Thoracic aorta (tissue), 2 donors: ENCODE measurements around the gene ZDHHC7. TPM values are rescaled to one million over a fixed set of nuclear protein-coding genes. Genes with fewer than 3 reads are reported as not detected.

Source experiments
- ATAC-seq: fragments of 150-250 bp; one replicate; pipeline ENCODE4 v1.8.0; 2017; ENCODE audit warnings: low read depth; ENCODE audit not compliant: insufficient number of reproducible peaks, low FRiP score
- DNase-seq: peaks from one replicate; pipeline ENCODE4 v3.0.0-alpha.2; 2020; ENCODE audit warnings: low spot score
- H3K27ac ChIP-seq, 2 donors: fragments of 200-600 bp; sonication (generic); 1 replicate in 1 of 2; 2 replicates in 1 of 2; pipeline ENCODE4 v1.5.1; 2016; ENCODE audit warnings: mild to moderate bottlenecking in 2 of 2, moderate library complexity in 2 of 2
- H3K27me3 ChIP-seq: fragments of 200-600 bp; sonication (generic); replicated peaks from 2 replicates; pipeline ENCODE4 v1.6.0; 2016; ENCODE audit warnings: mild to moderate bottlenecking; ENCODE audit not compliant: insufficient read depth
- H3K36me3 ChIP-seq: fragments of 200-600 bp; sonication (generic); one replicate; pipeline ENCODE4 v1.5.1; 2016
- H3K4me1 ChIP-seq, 2 donors: fragments of 200-600 bp; sonication (generic); 1 replicate in 1 of 2; 2 replicates in 1 of 2; pipeline versions ENCODE4 v1.5.1 to v1.6.0; 2016; ENCODE audit warnings: low read depth in 2 of 2, mild to moderate bottlenecking in 1 of 2; ENCODE audit not compliant: control insufficient read depth in 1 of 2
- H3K4me3 ChIP-seq: fragments of 200-600 bp; sonication (generic); 2 replicates; pipeline ENCODE4 v1.5.1; 2016; ENCODE audit warnings: mild to moderate bottlenecking
- H3K9me3 ChIP-seq: fragments of 200-600 bp; sonication (generic); 2 replicates; pipeline ENCODE4 v1.5.1; 2016
- total RNA-seq, 2 donors: library from RNA; depleted of rRNA; stranded (reverse); fragments of >200 nt; gene quantifications; one replicate each; pipeline versions ENCODE4 v1.1.0 to v1.2.3, GENCODE V29; 2016
- TF ChIP-seq, protein P1 (sequence below): fragments of 200-600 bp; sonication (generic); IDR thresholded peaks from one replicate; pipeline ENCODE4 v1.5.1; 2019; ENCODE audit warnings: antibody characterized with exemption

ZDHHC7 gene
- total RNA-seq, 2 donors from 2014 or later = 63.7 to 80.8 TPM

DNA sequence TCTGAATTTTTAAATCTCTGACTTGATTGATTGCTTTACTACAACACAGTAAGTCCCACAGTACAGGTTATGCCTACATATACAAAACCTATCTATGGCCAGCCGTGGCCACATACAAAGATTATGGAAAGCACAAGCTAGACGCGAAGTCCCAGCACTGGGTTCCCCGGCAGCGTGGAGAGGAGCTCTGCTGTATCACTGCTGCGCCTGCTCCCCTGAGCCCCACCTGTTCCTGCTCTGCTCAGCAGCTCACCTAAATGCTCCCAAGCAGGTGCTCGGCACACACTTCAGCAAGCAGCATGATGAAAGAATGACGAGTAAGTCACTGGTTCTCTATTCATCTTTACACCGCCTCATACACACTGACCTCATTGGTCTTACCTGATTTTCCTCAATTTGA lies 20.6 kb downstream of the ZDHHC7 start:
- TF ChIP-seq, protein P1, sequence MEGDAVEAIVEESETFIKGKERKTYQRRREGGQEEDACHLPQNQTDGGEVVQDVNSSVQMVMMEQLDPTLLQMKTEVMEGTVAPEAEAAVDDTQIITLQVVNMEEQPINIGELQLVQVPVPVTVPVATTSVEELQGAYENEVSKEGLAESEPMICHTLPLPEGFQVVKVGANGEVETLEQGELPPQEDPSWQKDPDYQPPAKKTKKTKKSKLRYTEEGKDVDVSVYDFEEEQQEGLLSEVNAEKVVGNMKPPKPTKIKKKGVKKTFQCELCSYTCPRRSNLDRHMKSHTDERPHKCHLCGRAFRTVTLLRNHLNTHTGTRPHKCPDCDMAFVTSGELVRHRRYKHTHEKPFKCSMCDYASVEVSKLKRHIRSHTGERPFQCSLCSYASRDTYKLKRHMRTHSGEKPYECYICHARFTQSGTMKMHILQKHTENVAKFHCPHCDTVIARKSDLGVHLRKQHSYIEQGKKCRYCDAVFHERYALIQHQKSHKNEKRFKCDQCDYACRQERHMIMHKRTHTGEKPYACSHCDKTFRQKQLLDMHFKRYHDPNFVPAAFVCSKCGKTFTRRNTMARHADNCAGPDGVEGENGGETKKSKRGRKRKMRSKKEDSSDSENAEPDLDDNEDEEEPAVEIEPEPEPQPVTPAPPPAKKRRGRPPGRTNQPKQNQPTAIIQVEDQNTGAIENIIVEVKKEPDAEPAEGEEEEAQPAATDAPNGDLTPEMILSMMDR = no peak
- Histone ChIP-seq H3K9me3 (no peaks in the 10 kb centered on the region), H3K36me3 (peaks cover 36% of the 10 kb centered on the region), H3K4me3 (no peak overlapping the region), H3K27ac (no peak overlapping the region), H3K27me3 (no peaks in the 10 kb centered on the region), H3K4me1 (peaks cover 36 to 39% of the 10 kb centered on the region in 2 donors)
- ATAC-seq (no peak), DNase-seq (no peak)

DNA sequence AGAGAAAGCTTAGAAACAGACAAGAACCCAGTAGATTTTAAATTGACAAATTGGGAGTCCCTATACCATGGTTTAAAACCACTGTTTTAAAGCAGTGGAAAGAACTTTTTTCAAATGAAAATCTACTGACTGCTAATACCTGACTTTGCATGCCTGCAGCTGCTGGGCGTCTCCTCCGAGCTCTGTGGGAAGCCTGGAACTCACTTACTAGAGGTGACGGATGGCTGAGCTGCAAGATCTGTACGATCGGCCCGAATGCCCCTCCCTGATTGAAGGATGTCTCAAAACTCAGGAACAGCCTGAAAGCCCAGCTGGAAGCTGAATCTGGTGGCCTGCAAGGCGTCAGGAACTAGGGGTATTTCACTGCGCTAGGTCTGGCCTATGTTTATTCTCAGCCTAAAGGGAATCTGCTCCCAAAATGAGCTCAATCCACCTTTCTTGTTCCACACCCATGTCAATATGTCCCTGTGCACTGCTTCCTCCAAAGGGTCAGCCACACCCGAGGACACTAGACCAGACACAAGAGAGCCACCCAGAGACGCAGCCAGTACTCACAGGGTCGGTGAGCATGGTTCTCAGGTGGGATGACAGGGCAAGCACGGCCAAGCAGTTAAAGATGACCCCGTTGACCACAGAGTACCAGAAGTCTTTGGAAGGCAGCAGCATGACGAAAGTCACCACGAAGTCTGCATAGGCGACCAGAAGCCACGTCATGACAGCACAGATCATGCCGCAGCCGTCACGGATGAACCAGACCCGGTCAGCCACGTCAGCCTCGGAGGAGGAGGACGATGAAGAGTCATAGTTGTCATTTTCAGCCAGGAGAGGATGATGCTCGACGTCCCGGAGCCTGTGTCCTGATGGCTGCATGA lies 21.4 kb downstream of the ZDHHC7 start:
- Histone ChIP-seq H3K9me3 (no peaks in the 10 kb centered on the region), H3K4me3 (no peak overlapping the region), H3K27ac (no peak overlapping the region), H3K36me3 (peaks cover 36% of the 10 kb centered on the region), H3K4me1 (peaks cover 28 to 39% of the 10 kb centered on the region in 2 donors), H3K27me3 (no peaks in the 10 kb centered on the region)
- no peak for ATAC-seq
- TF ChIP-seq, protein P1 = no peak
- DNase-seq = no peak

DNA sequence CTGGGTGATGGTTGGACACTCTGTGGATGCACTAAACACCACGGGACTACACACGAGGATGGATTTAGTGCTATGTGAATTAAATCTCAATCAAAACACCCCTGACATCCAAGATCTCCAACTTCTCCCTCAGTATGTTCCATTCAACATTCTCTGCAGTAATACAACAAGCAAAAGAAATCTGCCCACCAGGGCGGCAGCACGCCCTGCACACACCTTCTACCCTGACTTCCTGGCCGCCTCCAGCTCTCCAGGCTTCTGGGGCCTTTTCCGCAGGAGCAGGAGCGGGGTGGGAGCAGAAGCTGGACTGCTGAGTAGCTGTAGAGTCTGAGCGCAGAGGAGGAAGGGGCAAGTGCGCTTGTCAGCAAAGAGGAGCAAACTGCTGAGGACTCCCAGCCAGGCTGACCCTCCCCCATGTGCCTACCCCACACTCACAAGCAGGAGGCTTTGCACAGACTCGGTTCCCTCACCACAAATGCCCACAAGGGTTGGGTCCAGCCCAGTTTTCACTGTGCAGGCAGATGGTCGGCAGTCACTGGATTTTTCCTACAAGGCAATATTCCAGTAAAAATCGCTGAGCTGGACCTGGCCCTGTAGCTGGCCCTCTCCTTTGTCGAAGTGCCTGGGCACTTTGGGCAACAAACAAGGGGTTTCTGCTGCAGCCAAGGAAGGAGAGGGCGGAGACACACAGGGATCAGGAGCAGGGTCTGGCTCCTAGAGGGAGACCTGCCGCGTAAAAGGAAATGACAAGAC lies 22.8 kb downstream of the ZDHHC7 start:
- H3K27ac ChIP-seq = no peak overlapping the region
- H3K4me3 ChIP-seq = no peak overlapping the region
- H3K9me3 ChIP-seq = no peaks in the 10 kb centered on the region
- TF ChIP-seq, protein P1 = no peak
- peaks cover 16 to 30% of the 10 kb centered on the region in 2 donors for H3K4me1 ChIP-seq
- peaks cover 33% of the 10 kb centered on the region for H3K36me3 ChIP-seq
- H3K27me3 ChIP-seq = no peaks in the 10 kb centered on the region
- DNase-seq = no peak
- ATAC-seq = no peak

DNA sequence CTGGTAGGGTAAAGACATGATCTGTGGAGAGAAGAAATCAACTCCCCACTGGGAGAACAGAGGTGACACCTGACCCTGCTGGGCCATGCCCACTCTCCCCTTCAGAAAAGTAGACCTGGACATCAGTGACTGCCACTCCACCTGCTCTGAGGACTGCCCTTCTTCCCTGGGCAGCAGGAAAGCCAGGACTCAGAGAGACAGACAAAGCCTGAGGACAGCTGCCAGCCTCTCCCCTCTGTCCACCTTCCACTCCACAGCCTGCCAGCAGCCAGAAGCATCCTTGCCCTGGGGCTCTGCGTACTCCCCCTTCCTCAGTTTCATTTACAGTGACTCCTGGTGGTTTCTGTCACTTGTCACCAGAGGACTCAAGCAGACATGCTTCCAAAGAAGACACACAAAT lies 24.5 kb downstream of the ZDHHC7 start:
- H3K4me1 ChIP-seq = peaks cover 0 to 15% of the 10 kb centered on the region in 2 donors
- H3K9me3 ChIP-seq = no peaks in the 10 kb centered on the region
- peaks cover 33% of the 10 kb centered on the region for H3K36me3 ChIP-seq

More for the DNA sequence above, 24.5 kb downstream of the ZDHHC7 start:
- TF ChIP-seq, protein P1 = no peak
- no peak for DNase-seq
- H3K27me3 ChIP-seq = no peaks in the 10 kb centered on the region
- H3K27ac ChIP-seq = no peak overlapping the region
- H3K4me3 ChIP-seq = no peak overlapping the region
- ATAC-seq = no peak
